Astrocyte (in vitro differentiated cells and primary cell): ENCODE results near the gene CPLX1. TPM values are rescaled to one million over a fixed set of nuclear protein-coding genes. Genes with fewer than 3 reads are reported as not detected.

Experiments used
- DNase-seq: peaks from one replicate; pipeline ENCODE4 v3.0.0-alpha.2; 2010; ENCODE audit warnings: low read depth
- FAIRE-seq: peaks from 2 replicates; lab custom pipeline; 2011; peaks lifted over from hg19 to GRCh38; lab: Jason Lieb, UNC
- H2AFZ ChIP-seq: 2 replicates; pipeline ENCODE4 v1.6.0; 2012; ENCODE audit warnings: low read depth, low read length, inconsistent platforms
- H3K27ac ChIP-seq: 2 replicates; pipeline ENCODE4 v1.5.1; 2011; ENCODE audit warnings: low read depth, low read length, inconsistent platforms
- H3K27me3 ChIP-seq: 2 replicates; pipeline ENCODE4 v1.6.0; 2011; ENCODE audit warnings: low read length, inconsistent platforms; ENCODE audit not compliant: insufficient read depth
- H3K36me3 ChIP-seq: 2 replicates; pipeline ENCODE4 v1.5.1; 2011; ENCODE audit warnings: low read length, inconsistent platforms; ENCODE audit not compliant: insufficient read depth
- H3K4me1 ChIP-seq: 2 replicates; pipeline ENCODE4 v1.5.1; 2011; ENCODE audit warnings: low read length, inconsistent platforms; ENCODE audit not compliant: insufficient read depth
- H3K4me2 ChIP-seq: 2 replicates; pipeline ENCODE4 v1.6.0; 2012; ENCODE audit warnings: low read length, inconsistent platforms
- H3K4me3 ChIP-seq: 2 replicates; pipeline ENCODE4 v1.5.1; 2011; ENCODE audit warnings: low read depth, mild to moderate bottlenecking, low read length, inconsistent platforms; ENCODE audit not compliant: insufficient read depth
- H3K79me2 ChIP-seq: 2 replicates; pipeline ENCODE4 v1.6.0; 2012; ENCODE audit warnings: mild to moderate bottlenecking, low read length, inconsistent platforms; ENCODE audit not compliant: insufficient read depth
- H3K9ac ChIP-seq: 2 replicates; pipeline ENCODE4 v1.6.0; 2012; ENCODE audit warnings: mild to moderate bottlenecking, low read length, inconsistent platforms
- H3K9me3 ChIP-seq: 2 replicates; pipeline ENCODE4 v1.5.1; 2012; ENCODE audit warnings: low read depth, mild to moderate bottlenecking, low read length, inconsistent platforms; ENCODE audit not compliant: insufficient read depth
- H4K20me1 ChIP-seq: 2 replicates; pipeline ENCODE4 v1.6.0; 2012; ENCODE audit warnings: low read length, inconsistent platforms; ENCODE audit not compliant: insufficient read depth
- H3K27ac Mint-ChIP-seq: one replicate; pipeline ENCODE4 v1.8.0; 2021; ENCODE audit warnings: mild to moderate bottlenecking, mixed read lengths; ENCODE audit not compliant: unreplicated experiment
- H3K27me3 Mint-ChIP-seq: one replicate; pipeline ENCODE4 v1.8.0; 2021; ENCODE audit warnings: low read depth, mixed read lengths; ENCODE audit not compliant: unreplicated experiment
- H3K36me3 Mint-ChIP-seq: one replicate; pipeline ENCODE4 v1.8.0; 2021; ENCODE audit warnings: low read depth, mixed read lengths; ENCODE audit not compliant: unreplicated experiment
- H3K4me1 Mint-ChIP-seq: one replicate; pipeline ENCODE4 v1.8.0; 2021; ENCODE audit warnings: low read depth, mixed read lengths; ENCODE audit not compliant: unreplicated experiment
- H3K4me3 Mint-ChIP-seq: one replicate; pipeline ENCODE4 v1.8.0; 2021; ENCODE audit warnings: mild to moderate bottlenecking, moderate library complexity, mixed read lengths; ENCODE audit not compliant: unreplicated experiment
- H3K9me3 Mint-ChIP-seq: one replicate; pipeline ENCODE4 v1.8.0; 2021; ENCODE audit warnings: mild to moderate bottlenecking, mixed read lengths; ENCODE audit not compliant: unreplicated experiment
- EZH2 ChIP-seq: IDR thresholded peaks from 2 replicates; pipeline ENCODE4 v1.6.1; 2012; ENCODE audit warnings: mild to moderate bottlenecking, low read length, inconsistent platforms; ENCODE audit not compliant: insufficient read depth
- total RNA-seq: library from RNA; stranded (reverse); gene quantifications from 2 replicates; pipeline ENCODE4 v1.2.1, GENCODE V29; 2021
- TF ChIP-seq, protein P1 (sequence below): IDR thresholded peaks from 2 replicates; pipeline ENCODE4 v1.5.1; 2011; ENCODE audit warnings: low read depth, mild to moderate bottlenecking, inconsistent platforms, low read length, moderate library complexity; ENCODE audit not compliant: insufficient read depth

The CPLX1 gene
- total RNA-seq, 1 donor from 2014 or later, result 1.9 TPM

DNA sequence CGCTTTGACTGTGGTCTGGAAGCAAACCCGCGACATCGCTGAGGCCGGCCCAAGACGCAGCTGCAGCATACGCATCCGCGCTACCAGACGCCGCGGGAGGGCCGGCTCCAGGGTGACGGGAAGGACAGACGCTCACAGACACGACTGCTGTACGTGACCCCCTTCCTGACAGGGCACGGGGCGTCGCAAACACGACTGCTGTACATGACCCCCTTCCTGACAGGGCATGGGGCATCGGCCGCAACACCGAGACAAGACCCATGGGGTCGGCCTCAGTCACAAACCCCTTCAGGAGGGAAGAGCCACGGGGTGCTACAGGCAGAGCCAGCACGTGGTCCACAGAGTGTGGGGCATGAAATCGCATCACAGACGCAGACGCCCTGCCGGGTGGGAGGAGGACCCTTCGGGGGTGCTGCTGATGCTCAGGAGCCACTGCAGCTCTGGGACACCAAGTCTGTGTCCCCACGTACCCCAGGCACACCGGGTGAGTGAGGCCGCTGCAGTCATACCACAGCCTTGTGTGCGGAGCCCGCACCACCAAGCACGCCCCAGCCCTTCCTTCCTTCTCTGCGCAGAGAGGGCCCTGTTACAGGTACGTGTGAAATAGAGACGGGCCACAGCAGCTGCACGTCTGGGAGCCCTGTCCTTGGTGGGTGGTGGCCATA, 38.7 kb upstream of the CPLX1 start:
- Histone ChIP-seq H3K9me3 (no peaks in the 10 kb centered on the region), H3K27me3 (no peaks in the 10 kb centered on the region), H3K79me2 (no peaks in the 10 kb centered on the region), H4K20me1 (peaks cover 15% of the 10 kb centered on the region), H3K4me2 (no peak overlapping the region), H3K9ac (no peak overlapping the region), H3K4me3 (no peak overlapping the region), H3K4me1 (peaks cover 9% of the 10 kb centered on the region), H3K36me3 (peaks cover 16% of the 10 kb centered on the region), H3K27ac (no peak overlapping the region), H2AFZ (no peak overlapping the region)
- H3K9me3 Mint-ChIP-seq, result peaks cover under 1% of the 10 kb centered on the region
- H3K27ac Mint-ChIP-seq, result no peak overlapping the region
- TF ChIP-seq, protein P1, sequence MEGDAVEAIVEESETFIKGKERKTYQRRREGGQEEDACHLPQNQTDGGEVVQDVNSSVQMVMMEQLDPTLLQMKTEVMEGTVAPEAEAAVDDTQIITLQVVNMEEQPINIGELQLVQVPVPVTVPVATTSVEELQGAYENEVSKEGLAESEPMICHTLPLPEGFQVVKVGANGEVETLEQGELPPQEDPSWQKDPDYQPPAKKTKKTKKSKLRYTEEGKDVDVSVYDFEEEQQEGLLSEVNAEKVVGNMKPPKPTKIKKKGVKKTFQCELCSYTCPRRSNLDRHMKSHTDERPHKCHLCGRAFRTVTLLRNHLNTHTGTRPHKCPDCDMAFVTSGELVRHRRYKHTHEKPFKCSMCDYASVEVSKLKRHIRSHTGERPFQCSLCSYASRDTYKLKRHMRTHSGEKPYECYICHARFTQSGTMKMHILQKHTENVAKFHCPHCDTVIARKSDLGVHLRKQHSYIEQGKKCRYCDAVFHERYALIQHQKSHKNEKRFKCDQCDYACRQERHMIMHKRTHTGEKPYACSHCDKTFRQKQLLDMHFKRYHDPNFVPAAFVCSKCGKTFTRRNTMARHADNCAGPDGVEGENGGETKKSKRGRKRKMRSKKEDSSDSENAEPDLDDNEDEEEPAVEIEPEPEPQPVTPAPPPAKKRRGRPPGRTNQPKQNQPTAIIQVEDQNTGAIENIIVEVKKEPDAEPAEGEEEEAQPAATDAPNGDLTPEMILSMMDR, result no peak
- TF ChIP-seq EZH2, result no peak
- FAIRE-seq (no peak), DNase-seq (no peak)
- no peaks in the 10 kb centered on the region for H3K27me3 Mint-ChIP-seq
- peaks cover 35% of the 10 kb centered on the region for H3K36me3 Mint-ChIP-seq
- H3K4me3 Mint-ChIP-seq, result no peak overlapping the region
- H3K4me1 Mint-ChIP-seq, result no peaks in the 10 kb centered on the region

DNA sequence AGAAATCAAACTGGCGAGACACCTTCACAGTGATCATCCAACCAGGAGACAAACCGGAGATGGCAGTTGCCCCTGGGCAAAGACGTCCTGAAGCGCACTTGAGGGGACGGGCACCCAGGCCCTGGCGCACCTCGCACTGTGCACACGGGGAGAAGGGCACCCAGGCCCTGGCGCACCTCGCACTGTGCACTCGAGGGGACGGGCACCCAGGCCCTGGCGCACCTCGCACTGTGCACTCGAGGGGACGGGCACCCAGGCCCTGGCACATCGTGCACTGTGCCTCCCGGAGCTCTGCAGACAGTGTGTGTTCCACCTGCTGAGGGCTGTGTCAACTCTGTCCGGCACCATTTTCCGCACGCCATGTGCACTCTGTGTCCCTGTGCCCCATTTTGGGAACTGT, 34.6 kb upstream of the CPLX1 start:
- Histone ChIP-seq H4K20me1 (peaks cover 12% of the 10 kb centered on the region), H3K4me3 (no peak overlapping the region), H3K4me2 (no peak overlapping the region), H3K9me3 (no peaks in the 10 kb centered on the region), H3K9ac (no peak overlapping the region), H2AFZ (no peak overlapping the region), H3K4me1 (no peaks in the 10 kb centered on the region), H3K27me3 (no peaks in the 10 kb centered on the region), H3K36me3 (peaks cover 19% of the 10 kb centered on the region), H3K79me2 (no peaks in the 10 kb centered on the region), H3K27ac (no peak overlapping the region)
- Mint-ChIP-seq H3K9me3 (peaks cover 3% of the 10 kb centered on the region), H3K27me3 (no peaks in the 10 kb centered on the region), H3K4me1 (no peaks in the 10 kb centered on the region), H3K4me3 (no peak overlapping the region), H3K36me3 (peaks cover 53% of the 10 kb centered on the region), H3K27ac (no peak overlapping the region)
- TF ChIP-seq, protein P1, result no peak
- no peak for TF ChIP-seq EZH2
- DNase-seq, result no peak
- FAIRE-seq, result no peak

DNA sequence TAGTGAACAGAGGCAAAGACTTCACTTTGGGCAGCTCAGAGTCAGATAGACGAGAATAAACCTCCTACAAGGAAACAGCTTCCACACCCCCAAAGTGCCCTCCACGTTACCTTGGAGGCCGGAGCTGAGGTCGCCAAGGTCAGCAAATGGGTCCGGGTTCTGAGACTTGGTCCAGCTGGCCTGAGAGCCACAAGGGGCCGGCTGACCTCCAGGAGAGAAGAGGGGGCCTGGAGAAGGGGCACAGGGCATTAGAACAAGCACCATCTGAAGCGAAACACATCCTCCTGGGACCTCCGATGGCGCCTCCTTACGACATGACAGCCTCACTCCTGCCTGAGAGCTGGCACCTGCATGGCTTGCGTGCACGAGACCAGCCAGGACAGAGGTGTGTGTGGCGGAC, 33.6 kb upstream of the CPLX1 start:
- Mint-ChIP-seq H3K27ac (peak overlapping the region; percentile 58), H3K36me3 (peaks cover 56% of the 10 kb centered on the region), H3K4me1 (no peaks in the 10 kb centered on the region), H3K4me3 (no peak overlapping the region), H3K27me3 (no peaks in the 10 kb centered on the region), H3K9me3 (peaks cover 3% of the 10 kb centered on the region)
- no peak overlapping the region for H3K27ac ChIP-seq
- no peak overlapping the region for H3K9ac ChIP-seq
- H3K9me3 ChIP-seq, result no peaks in the 10 kb centered on the region
- no peak for DNase-seq
- H3K79me2 ChIP-seq, result no peaks in the 10 kb centered on the region
- TF ChIP-seq, protein P1, result no peak
- no peak for TF ChIP-seq EZH2
- H3K4me2 ChIP-seq, result no peak overlapping the region
- no peak overlapping the region for H2AFZ ChIP-seq
- peaks cover 19% of the 10 kb centered on the region for H3K36me3 ChIP-seq
- FAIRE-seq, result no peak
- peaks cover 12% of the 10 kb centered on the region for H4K20me1 ChIP-seq
- no peaks in the 10 kb centered on the region for H3K27me3 ChIP-seq
- H3K4me3 ChIP-seq, result no peak overlapping the region
- no peaks in the 10 kb centered on the region for H3K4me1 ChIP-seq
